ENCODE results near the gene STKLD1.

DNA sequence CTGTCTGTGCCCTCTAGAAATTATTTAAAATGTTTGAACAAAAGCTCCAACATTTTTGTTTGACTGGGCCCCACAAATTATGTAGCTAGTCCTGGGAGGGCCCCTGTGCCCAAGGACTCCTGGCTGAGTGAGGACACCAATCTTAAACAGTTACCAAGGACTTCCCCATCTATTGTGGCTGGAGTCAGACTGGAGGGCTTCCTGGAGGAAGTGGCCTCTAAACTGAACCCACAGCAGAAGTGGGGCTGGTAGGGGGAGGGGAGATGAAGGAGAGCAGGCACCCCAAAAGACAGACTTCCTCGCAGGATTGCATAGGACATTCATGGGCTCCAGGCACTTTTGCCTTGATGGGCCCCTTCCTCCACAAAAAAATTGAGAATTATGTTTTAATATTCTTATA, 54.1 kb downstream of the STKLD1 start:
- TF ChIP-seq, protein P1, sequence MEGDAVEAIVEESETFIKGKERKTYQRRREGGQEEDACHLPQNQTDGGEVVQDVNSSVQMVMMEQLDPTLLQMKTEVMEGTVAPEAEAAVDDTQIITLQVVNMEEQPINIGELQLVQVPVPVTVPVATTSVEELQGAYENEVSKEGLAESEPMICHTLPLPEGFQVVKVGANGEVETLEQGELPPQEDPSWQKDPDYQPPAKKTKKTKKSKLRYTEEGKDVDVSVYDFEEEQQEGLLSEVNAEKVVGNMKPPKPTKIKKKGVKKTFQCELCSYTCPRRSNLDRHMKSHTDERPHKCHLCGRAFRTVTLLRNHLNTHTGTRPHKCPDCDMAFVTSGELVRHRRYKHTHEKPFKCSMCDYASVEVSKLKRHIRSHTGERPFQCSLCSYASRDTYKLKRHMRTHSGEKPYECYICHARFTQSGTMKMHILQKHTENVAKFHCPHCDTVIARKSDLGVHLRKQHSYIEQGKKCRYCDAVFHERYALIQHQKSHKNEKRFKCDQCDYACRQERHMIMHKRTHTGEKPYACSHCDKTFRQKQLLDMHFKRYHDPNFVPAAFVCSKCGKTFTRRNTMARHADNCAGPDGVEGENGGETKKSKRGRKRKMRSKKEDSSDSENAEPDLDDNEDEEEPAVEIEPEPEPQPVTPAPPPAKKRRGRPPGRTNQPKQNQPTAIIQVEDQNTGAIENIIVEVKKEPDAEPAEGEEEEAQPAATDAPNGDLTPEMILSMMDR (IDR thresholded peaks at IDR 0.05): no peak
- TF ChIP-seq, protein P2, sequence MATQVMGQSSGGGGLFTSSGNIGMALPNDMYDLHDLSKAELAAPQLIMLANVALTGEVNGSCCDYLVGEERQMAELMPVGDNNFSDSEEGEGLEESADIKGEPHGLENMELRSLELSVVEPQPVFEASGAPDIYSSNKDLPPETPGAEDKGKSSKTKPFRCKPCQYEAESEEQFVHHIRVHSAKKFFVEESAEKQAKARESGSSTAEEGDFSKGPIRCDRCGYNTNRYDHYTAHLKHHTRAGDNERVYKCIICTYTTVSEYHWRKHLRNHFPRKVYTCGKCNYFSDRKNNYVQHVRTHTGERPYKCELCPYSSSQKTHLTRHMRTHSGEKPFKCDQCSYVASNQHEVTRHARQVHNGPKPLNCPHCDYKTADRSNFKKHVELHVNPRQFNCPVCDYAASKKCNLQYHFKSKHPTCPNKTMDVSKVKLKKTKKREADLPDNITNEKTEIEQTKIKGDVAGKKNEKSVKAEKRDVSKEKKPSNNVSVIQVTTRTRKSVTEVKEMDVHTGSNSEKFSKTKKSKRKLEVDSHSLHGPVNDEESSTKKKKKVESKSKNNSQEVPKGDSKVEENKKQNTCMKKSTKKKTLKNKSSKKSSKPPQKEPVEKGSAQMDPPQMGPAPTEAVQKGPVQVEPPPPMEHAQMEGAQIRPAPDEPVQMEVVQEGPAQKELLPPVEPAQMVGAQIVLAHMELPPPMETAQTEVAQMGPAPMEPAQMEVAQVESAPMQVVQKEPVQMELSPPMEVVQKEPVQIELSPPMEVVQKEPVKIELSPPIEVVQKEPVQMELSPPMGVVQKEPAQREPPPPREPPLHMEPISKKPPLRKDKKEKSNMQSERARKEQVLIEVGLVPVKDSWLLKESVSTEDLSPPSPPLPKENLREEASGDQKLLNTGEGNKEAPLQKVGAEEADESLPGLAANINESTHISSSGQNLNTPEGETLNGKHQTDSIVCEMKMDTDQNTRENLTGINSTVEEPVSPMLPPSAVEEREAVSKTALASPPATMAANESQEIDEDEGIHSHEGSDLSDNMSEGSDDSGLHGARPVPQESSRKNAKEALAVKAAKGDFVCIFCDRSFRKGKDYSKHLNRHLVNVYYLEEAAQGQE (IDR thresholded peaks at IDR 0.05): no peak
- no peak for TF ChIP-seq HOXA7 (CRISPR knock-in tag; IDR thresholded peaks at IDR 0.05)
- no peak for TF ChIP-seq PBX3 (IDR thresholded peaks at IDR 0.05)
- no peak for TF ChIP-seq ESRRA (IDR thresholded peaks at IDR 0.05; ENCODE audit: borderline replicate concordance, low read length)
- TF ChIP-seq POLR2A (IDR thresholded peaks at IDR 0.05; ENCODE audit: low read length): no peak
- TF ChIP-seq MAX (IDR thresholded peaks at IDR 0.05): no peak

All from A549 (cell line).